HepG2 (cell line): Measurements from ENCODE around the gene PYCR2. TPM values are rescaled to one million over a fixed set of nuclear protein-coding genes. Genes with fewer than 3 reads are reported as not detected.
A peak's percentile ranks its signal among the peaks of the same experiment; 100 is the strongest.

Experiments
- ARID5B ChIP-seq: IDR thresholded peaks from 2 replicates; pipeline ENCODE4 v1.4.0; 2020; ENCODE audit warnings: mild to moderate bottlenecking, missing genetic modification reagents
- ATM ChIP-seq: fragments of 450-650 bp; IDR thresholded peaks from 2 replicates; pipeline ENCODE4 v1.7.1; 2017; ENCODE audit warnings: mild to moderate bottlenecking, borderline replicate concordance
- CBX1 ChIP-seq: IDR thresholded peaks from one replicate; pipeline ENCODE4 v1.6.1; 2016; ENCODE audit warnings: antibody characterized with exemption, low read depth
- FOXJ3 ChIP-seq: sonication (generic); formaldehyde crosslinking; IDR thresholded peaks from 2 replicates; pipeline ENCODE4 v1.4.0; 2020; ENCODE audit warnings: missing genetic modification reagents, mild to moderate bottlenecking, borderline replicate concordance
- NFRKB ChIP-seq: fragments of 450-650 bp; IDR thresholded peaks from 2 replicates; pipeline ENCODE4 v1.6.1; 2017
- PHF21A ChIP-seq: sonication (generic); formaldehyde crosslinking; IDR thresholded peaks from 2 replicates; pipeline ENCODE4 v1.5.0; 2020; ENCODE audit warnings: mild to moderate bottlenecking, missing genetic modification reagents
- PHF5A ChIP-seq: IDR thresholded peaks from one replicate; pipeline ENCODE4 v1.6.1; 2018; ENCODE audit warnings: low read depth, missing genetic modification reagents; ENCODE audit not compliant: unreplicated experiment
- ZKSCAN8 ChIP-seq: IDR thresholded peaks from 2 replicates; pipeline ENCODE4 v1.6.1; 2016; ENCODE audit warnings: borderline replicate concordance, missing genetic modification reagents, missing compliant biosample characterization
- ZNF121 ChIP-seq: sonication (generic); formaldehyde crosslinking; IDR thresholded peaks from 2 replicates; pipeline ENCODE4 v1.5.0; 2020; ENCODE audit warnings: mild to moderate bottlenecking, missing genetic modification reagents
- ZNF292 ChIP-seq: sonication (generic); formaldehyde crosslinking; IDR thresholded peaks from 2 replicates; pipeline ENCODE4 v1.8.1; 2022; ENCODE audit warnings: mild to moderate bottlenecking, low read depth, missing genetic modification reagents, borderline replicate concordance
- ZNF678 ChIP-seq: sonication (generic); formaldehyde crosslinking; IDR thresholded peaks from 2 replicates; pipeline ENCODE4 v1.4.0; 2020; ENCODE audit warnings: mild to moderate bottlenecking, missing genetic modification reagents
- ZNF883 ChIP-seq: sonication (generic); formaldehyde crosslinking; IDR thresholded peaks from 2 replicates; pipeline ENCODE4 v1.5.1; 2020; ENCODE audit warnings: mild to moderate bottlenecking, missing genetic modification reagents; ENCODE audit errors: not compliant biosample characterization
- polyA plus RNA-seq, 8 experiments: library from polyadenylated mRNA; depleted of rRNA in 3 of 8; stranded (reverse) in 7 of 8; unstranded in 1 of 8; fragments of >200 nt; fragmentation: Illumina TruSeq in 4 of 8; extraction: Trizol in 4 of 8; gene quantifications; 2 replicates each; pipeline versions ENCODE4 v1.2.1 to v1.2.3, GENCODE V29; 2011 to 2016; ENCODE audit warnings: low read depth in 4 of 8, missing spikeins in 1 of 8, mixed read lengths in 1 of 8; ENCODE audit not compliant: insufficient read depth in 1 of 8
- total RNA-seq, 5 experiments: library from RNA; depleted of rRNA; stranded (reverse); fragments of >200 nt; fragmentation: Illumina TruSeq; extraction: Trizol; gene quantifications; 2 replicates each; pipeline ENCODE4 v1.2.3, GENCODE V29; 2016; ENCODE audit warnings: low read depth in 1 of 5
- TF ChIP-seq, protein P1 (sequence below): sonication (generic); formaldehyde crosslinking; IDR thresholded peaks from 2 replicates; pipeline ENCODE4 v1.8.0; 2022; ENCODE audit warnings: mild to moderate bottlenecking, missing genetic modification reagents
- TF ChIP-seq, protein P2 (sequence below): sonication (generic); formaldehyde crosslinking; IDR thresholded peaks from 2 replicates; pipeline ENCODE4 v1.9.0; 2021; ENCODE audit warnings: mild to moderate bottlenecking, missing genetic modification reagents
- TF ChIP-seq, protein P3 (sequence below): sonication (generic); formaldehyde crosslinking; IDR thresholded peaks from 2 replicates; pipeline ENCODE4 v1.5.1; 2020; ENCODE audit warnings: missing genetic modification reagents, mild to moderate bottlenecking, borderline replicate concordance

Gene PYCR2
- total and polyA plus RNA-seq, 2 of the 13 experiments (the other 11 are each of a cell fraction or from before 2014, with no cell fraction given), result 47.2 to 47.8 TPM

- TF ChIP-seq ZNF883, result peak; percentile 57
- no peak for TF ChIP-seq PHF5A (CRISPR knock-in tag)
- TF ChIP-seq FOXJ3 (CRISPR knock-in tag), result no peak
- 0 out of 2 replicates have a peak, but pooled peaks have one; percentile 8 for TF ChIP-seq ARID5B (CRISPR knock-in tag)
- TF ChIP-seq, protein P1, sequence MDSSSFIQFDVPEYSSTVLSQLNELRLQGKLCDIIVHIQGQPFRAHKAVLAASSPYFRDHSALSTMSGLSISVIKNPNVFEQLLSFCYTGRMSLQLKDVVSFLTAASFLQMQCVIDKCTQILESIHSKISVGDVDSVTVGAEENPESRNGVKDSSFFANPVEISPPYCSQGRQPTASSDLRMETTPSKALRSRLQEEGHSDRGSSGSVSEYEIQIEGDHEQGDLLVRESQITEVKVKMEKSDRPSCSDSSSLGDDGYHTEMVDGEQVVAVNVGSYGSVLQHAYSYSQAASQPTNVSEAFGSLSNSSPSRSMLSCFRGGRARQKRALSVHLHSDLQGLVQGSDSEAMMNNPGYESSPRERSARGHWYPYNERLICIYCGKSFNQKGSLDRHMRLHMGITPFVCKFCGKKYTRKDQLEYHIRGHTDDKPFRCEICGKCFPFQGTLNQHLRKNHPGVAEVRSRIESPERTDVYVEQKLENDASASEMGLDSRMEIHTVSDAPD (CRISPR knock-in tag), result peak; percentile 45; the same call in 1 of the 2 replicates
- TF ChIP-seq, protein P2, sequence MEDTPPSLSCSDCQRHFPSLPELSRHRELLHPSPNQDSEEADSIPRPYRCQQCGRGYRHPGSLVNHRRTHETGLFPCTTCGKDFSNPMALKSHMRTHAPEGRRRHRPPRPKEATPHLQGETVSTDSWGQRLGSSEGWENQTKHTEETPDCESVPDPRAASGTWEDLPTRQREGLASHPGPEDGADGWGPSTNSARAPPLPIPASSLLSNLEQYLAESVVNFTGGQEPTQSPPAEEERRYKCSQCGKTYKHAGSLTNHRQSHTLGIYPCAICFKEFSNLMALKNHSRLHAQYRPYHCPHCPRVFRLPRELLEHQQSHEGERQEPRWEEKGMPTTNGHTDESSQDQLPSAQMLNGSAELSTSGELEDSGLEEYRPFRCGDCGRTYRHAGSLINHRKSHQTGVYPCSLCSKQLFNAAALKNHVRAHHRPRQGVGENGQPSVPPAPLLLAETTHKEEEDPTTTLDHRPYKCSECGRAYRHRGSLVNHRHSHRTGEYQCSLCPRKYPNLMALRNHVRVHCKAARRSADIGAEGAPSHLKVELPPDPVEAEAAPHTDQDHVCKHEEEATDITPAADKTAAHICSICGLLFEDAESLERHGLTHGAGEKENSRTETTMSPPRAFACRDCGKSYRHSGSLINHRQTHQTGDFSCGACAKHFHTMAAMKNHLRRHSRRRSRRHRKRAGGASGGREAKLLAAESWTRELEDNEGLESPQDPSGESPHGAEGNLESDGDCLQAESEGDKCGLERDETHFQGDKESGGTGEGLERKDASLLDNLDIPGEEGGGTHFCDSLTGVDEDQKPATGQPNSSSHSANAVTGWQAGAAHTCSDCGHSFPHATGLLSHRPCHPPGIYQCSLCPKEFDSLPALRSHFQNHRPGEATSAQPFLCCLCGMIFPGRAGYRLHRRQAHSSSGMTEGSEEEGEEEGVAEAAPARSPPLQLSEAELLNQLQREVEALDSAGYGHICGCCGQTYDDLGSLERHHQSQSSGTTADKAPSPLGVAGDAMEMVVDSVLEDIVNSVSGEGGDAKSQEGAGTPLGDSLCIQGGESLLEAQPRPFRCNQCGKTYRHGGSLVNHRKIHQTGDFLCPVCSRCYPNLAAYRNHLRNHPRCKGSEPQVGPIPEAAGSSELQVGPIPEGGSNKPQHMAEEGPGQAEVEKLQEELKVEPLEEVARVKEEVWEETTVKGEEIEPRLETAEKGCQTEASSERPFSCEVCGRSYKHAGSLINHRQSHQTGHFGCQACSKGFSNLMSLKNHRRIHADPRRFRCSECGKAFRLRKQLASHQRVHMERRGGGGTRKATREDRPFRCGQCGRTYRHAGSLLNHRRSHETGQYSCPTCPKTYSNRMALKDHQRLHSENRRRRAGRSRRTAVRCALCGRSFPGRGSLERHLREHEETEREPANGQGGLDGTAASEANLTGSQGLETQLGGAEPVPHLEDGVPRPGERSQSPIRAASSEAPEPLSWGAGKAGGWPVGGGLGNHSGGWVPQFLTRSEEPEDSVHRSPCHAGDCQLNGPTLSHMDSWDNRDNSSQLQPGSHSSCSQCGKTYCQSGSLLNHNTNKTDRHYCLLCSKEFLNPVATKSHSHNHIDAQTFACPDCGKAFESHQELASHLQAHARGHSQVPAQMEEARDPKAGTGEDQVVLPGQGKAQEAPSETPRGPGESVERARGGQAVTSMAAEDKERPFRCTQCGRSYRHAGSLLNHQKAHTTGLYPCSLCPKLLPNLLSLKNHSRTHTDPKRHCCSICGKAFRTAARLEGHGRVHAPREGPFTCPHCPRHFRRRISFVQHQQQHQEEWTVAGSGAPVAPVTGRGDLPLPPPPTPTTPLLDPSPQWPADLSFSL (CRISPR knock-in tag), result no peak
- no peak for TF ChIP-seq ATM
- TF ChIP-seq ZNF678 (CRISPR knock-in tag), result no peak
- TF ChIP-seq ZKSCAN8, result no peak
- 0 out of 2 replicates have a peak, but pooled peaks have one; percentile 41 for TF ChIP-seq ZNF292 (CRISPR knock-in tag)
- TF ChIP-seq CBX1, result no peak
- TF ChIP-seq NFRKB, result no peak
- TF ChIP-seq ZNF121, result peak; percentile 88
- TF ChIP-seq, protein P3, sequence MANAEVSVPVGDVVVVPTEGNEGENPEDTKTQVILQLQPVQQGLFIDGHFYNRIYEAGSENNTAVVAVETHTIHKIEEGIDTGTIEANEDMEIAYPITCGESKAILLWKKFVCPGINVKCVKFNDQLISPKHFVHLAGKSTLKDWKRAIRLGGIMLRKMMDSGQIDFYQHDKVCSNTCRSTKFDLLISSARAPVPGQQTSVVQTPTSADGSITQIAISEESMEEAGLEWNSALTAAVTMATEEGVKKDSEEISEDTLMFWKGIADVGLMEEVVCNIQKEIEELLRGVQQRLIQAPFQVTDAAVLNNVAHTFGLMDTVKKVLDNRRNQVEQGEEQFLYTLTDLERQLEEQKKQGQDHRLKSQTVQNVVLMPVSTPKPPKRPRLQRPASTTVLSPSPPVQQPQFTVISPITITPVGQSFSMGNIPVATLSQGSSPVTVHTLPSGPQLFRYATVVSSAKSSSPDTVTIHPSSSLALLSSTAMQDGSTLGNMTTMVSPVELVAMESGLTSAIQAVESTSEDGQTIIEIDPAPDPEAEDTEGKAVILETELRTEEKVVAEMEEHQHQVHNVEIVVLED (CRISPR knock-in tag), result 0 out of 2 replicates have a peak, but pooled peaks have one; percentile 28
- peak; percentile 56 for TF ChIP-seq PHF21A (CRISPR knock-in tag)
Observed at GRCh38 chr1:225891229-225891972, 32.6 kb downstream of the PYCR2 start (continued).
